GM10248 (cell line): ENCODE data around the gene SPINK8.

ENCODE experiments used
- CTCF ChIA-PET: fragments of 300-600 bp; sonication (Branson Sonifier 250); formaldehyde crosslinking; extraction: SDS; loops from one replicate; lab custom pipeline; 2021; ENCODE audit warnings: antibody characterized with exemption; lab: Yijun Ruan, JAX
- POLR2A ChIA-PET: fragments of 350-650 bp; sonication (Branson Sonifier 250); formaldehyde crosslinking; extraction: SDS; loops from one replicate; lab custom pipeline; 2020; ENCODE audit warnings: antibody characterized with exemption; lab: Yijun Ruan, JAX
- DNase-seq: peaks from one replicate; pipeline ENCODE4 v3.0.0; 2012; ENCODE audit errors: extremely low spot score
- TF ChIP-seq, protein P1 (sequence below): IDR thresholded peaks from 2 replicates; pipeline ENCODE4 v1.5.1; 2012; ENCODE audit warnings: mild to moderate bottlenecking, low read depth; ENCODE audit errors: extremely low read depth, missing control alignments, control extremely low read depth

Gene SPINK8

DNA sequence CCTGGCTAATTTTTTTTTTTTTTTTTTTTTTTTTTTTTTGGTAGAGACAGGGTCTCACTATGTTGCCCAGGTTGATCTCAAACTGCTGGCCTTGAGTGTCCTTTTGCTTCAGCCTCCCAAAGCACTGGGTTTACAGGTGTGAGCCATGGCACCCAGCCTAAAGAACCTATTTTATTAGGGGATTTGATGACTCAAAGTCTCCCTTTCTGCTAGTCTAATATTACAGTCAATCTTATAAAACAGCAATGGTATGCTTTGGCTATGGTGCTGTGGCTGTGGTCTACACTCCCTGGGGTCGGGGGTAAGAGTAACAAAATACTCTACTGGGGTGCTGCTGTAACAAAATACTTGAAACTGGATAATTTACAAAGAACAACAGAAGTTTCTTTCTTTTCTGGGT lies 47.8 kb downstream of the SPINK8 start:
- no peak for DNase-seq
- CTCF ChIA-PET: interaction anchor here (1.3 to 4.5 kb wide), 5 partner anchors 8 to 272 kb away, joined by 3 to 27 read pairs (median 5); no protein-coding TSS in a partner anchor

DNA sequence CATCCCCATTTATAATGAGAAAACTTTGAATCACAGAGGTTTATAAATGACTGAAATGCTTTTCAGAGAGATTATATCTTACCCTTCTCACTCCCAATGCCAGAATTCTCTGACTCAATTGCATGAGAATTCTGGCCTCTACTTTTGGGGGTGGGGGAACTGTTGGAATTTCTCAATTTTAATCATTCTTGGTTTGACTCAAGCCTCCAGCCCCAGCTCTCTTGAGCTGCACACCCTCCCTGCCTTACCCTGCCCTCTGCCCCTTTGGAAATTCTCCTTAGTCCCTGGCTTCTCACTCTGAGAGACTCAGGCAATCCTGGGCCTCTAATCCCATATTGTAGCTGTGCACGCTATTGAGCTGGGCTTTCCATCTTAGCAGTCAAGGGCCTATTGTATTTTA lies 48.3 kb downstream of the SPINK8 start:
- DNase-seq: no peak
- CTCF ChIA-PET: interaction anchor here (1.3 to 4.5 kb wide), 6 partner anchors 9 to 273 kb away, joined by 3 to 27 read pairs (median 6); no protein-coding TSS in a partner anchor
- TF ChIP-seq, protein P1, sequence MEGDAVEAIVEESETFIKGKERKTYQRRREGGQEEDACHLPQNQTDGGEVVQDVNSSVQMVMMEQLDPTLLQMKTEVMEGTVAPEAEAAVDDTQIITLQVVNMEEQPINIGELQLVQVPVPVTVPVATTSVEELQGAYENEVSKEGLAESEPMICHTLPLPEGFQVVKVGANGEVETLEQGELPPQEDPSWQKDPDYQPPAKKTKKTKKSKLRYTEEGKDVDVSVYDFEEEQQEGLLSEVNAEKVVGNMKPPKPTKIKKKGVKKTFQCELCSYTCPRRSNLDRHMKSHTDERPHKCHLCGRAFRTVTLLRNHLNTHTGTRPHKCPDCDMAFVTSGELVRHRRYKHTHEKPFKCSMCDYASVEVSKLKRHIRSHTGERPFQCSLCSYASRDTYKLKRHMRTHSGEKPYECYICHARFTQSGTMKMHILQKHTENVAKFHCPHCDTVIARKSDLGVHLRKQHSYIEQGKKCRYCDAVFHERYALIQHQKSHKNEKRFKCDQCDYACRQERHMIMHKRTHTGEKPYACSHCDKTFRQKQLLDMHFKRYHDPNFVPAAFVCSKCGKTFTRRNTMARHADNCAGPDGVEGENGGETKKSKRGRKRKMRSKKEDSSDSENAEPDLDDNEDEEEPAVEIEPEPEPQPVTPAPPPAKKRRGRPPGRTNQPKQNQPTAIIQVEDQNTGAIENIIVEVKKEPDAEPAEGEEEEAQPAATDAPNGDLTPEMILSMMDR: no peak
- POLR2A ChIA-PET: no interaction called here

More for the DNA sequence above, 47.8 kb downstream of the SPINK8 start:
- TF ChIP-seq, protein P1: no peak
- POLR2A ChIA-PET: no interaction called here

DNA sequence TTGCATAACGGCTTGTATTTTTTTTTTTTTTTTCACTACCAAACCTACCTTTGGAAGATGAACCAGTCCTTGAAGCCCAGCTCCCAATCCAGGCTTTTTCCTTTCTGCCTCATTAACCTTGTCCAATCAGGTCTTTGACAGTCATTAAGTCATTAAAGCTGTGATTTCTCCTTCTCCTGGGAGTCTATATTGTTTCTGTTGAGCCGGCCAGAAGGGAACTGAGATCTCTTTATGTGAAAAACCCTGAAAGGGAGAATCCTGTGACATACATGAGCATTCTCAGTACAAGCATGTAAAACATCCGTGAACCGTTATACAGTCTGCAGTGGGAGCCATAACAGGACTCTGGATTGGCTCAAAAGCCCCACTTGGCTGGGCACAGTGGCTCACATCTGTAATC lies 52.6 kb downstream of the SPINK8 start:
- POLR2A ChIA-PET: no interaction called here
- CTCF ChIA-PET: interaction anchor here (1.2 kb wide), 2 partner anchors 120 to 155 kb away, joined by 4 to 8 read pairs; no protein-coding TSS in a partner anchor
- DNase-seq: no peak
- TF ChIP-seq, protein P1: no peak

DNA sequence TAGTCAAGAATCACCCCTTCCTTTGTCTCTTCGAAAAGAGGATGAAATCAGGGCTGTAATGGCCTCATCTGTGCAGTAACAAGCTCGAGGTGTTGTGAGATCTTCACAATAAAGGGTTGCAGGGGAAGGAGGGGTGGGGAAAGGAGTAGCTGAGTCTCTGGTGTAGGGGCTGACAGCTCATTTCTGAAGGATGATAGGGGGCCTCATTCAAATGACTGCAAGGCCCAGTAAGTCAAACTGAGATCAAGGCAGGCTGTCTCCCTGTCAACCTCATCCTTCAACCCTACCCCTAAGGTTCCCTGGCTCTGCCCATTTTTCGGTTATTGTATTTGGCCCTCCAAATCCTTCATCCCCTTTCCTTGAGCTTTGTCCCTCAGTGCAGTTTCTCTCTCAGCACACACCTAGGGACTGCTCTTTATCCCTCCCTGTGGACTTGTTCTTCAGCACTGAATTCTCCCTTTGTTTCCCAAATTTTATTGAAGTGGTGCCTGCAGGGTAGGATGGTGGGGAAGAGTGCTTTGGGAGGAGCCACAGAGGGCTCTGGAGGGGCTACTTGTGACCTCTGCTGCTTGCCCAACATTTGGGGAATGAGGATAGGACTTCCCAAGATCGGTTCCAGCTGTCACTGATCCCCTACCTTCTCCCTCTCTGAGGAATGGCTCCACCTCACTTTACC lies 54.4 kb downstream of the SPINK8 start:
- POLR2A ChIA-PET: no interaction called here
- CTCF ChIA-PET: interaction anchor here (1.7 to 14.0 kb wide), 3 partner anchors 9 to 156 kb away, joined by 5 to 308 read pairs (median 6); no protein-coding TSS in a partner anchor
- no peak for DNase-seq
- TF ChIP-seq, protein P1: no peak

DNA sequence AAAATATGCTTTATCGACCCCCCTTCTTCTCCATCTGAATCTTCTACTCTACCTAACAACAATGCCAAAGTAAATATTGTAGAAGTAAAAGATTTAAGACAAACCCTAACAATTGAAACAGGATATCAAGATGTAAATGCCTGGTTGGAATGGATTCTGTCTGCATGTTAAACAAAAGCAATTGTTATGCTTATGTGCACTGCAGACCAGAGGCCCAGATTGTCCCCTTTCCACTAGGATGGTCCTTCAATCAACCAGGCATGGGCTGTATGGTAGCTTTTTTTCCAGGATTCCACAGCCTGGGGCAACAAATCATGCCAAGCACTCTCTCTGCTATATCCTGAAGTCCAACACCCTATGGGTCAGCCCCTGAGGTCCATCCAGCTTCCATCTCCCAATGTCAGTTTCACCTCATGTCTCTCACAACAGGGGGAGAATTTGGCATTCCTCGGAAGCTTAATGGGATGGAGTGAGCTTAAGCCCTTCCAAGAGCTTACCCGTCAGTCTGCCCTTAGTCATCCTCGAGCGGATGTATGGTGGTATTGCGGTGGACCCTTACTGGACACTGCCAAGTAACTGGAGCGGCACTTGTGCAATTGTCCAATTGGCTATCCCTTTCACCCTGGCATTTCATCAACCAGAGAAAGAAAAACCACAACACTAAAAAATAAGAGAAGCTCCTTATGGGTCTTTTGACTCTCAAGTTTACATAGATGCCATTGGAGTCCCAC lies 56.4 kb downstream of the SPINK8 start:
- ChIA-PET CTCF (interaction anchor here (0.7 to 14.0 kb wide), 4 partner anchors 9 to 158 kb away, joined by 3 to 308 read pairs (median 4); no protein-coding TSS in a partner anchor), POLR2A (no interaction called here)
- no peak for DNase-seq
- TF ChIP-seq, protein P1: no peak

DNA sequence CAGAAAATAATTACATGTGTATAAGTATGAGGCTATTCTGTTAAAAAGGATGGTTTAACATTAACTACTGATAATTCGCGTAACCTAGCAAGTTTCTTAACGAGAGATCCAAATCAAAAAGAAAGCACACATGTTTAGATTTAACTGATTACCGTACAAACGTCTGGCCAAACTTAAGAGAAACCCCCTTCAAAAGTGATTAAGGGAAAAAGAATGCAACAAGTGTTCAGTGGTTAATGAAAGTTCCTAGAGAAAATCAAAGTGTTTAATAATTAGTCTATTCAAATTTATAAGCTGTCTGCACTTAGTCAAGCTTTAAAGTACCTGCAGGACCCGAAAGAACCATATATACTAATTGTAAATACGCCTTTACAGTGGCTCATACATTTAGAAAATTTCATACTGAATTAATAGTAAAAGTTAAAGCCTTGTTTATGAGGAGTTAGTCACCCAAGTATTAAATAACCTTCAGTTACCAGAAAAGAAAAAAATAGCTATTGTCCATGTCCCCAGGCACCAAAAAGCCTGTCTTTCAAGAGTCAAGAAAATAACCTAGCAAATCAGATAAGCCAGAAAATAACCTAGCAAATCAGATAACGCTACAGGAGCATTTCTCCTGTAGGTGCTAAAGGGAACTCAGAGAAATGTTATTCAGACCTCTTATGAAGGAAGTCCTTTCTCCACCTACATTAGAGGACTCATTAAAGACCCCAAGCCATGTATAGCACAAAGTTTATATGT lies 58.0 kb downstream of the SPINK8 start:
- ChIA-PET POLR2A (no interaction called here), CTCF (interaction anchor here (1.1 to 14.0 kb wide), 4 partner anchors 15 to 274 kb away, joined by 3 to 308 read pairs (median 8); no protein-coding TSS in a partner anchor)
- no peak for DNase-seq
- TF ChIP-seq, protein P1: no peak
